Measurements from ENCODE around the gene ELL. TPM values are rescaled to one million over a fixed set of nuclear protein-coding genes. Genes with fewer than 3 reads are reported as not detected.

The ELL gene
- total and polyA plus RNA-seq, 10 donors = 4.5 to 44.8 (median 29.2) TPM

GRCh38 chr19:18538115-18538514 is 16.2 kb upstream of the ELL start:
- 87 to 90% (median 87%) methylated on average over 12 to 22 of the region's 22 CpGs for WGBS, 5 donors
- intact Hi-C loops (cut with DNase I; ENCODE audit: low total_unique reads) = no loop called here
- DNase-seq = no peak
- peaks cover 0 to 86% (median 65%) of the 10 kb centered on the region in 6 donors for H3K36me3 ChIP-seq
- TF ChIP-seq CTCF (IDR thresholded peaks at IDR 0.05 in 8 of 11, conservative IDR thresholded peaks at IDR 0.05 in 3 of 11) = no peak
- TF ChIP-seq POLR2AphosphoS5 (IDR thresholded peaks at IDR 0.05) = peak in 2 of 3 donors; percentile 8 to 61
- H3K9me3 ChIP-seq = no peaks in the 10 kb centered on the region
- no peak overlapping the region for H3K27ac ChIP-seq
- no peaks in the 10 kb centered on the region for H3K27me3 ChIP-seq (replicated peaks in 1 of 7)
- H3K4me1 ChIP-seq = peaks cover 7 to 39% (median 16%) of the 10 kb centered on the region in 6 donors
- H3K4me3 ChIP-seq = no peak overlapping the region

DNA sequence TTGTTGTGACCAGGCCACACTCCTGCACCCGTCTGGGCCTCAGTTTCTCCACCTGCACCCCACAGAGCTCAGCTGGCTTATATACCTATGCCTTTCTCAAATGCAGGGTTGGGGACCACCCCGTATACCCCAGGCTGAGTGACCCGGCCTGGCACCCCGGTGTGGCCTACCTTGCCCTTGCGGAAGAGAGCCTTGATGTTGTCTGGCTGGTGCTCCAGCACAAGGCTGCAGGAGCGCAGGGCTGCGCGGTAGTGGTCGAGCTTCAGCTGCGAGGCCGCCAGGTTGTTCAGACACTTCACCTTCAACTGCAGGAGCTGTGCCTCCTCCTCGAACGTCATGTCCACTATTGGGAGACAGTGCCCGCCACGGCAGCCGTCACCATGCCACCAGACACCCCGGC is 15.6 kb upstream of the ELL start:
- Histone ChIP-seq H3K9me3 (no peaks in the 10 kb centered on the region), H3K4me1 (peaks cover 7 to 36% (median 13%) of the 10 kb centered on the region in 6 donors), H3K27me3 (replicated peaks in 1 of 7) (no peaks in the 10 kb centered on the region), H3K36me3 (peaks cover 0 to 93% (median 72%) of the 10 kb centered on the region in 6 donors), H3K4me3 (no peak overlapping the region), H3K27ac (no peak overlapping the region)
- WGBS, 5 donors = 92 to 97% (median 95%) methylated on average over 11 to 17 of the region's 17 CpGs
- intact Hi-C loops (cut with DNase I; ENCODE audit: low total_unique reads) = no loop called here
- TF ChIP-seq POLR2AphosphoS5 (IDR thresholded peaks at IDR 0.05) (peak in 2 of 3 donors; percentile 24 to 64), CTCF (IDR thresholded peaks at IDR 0.05 in 8 of 11, conservative IDR thresholded peaks at IDR 0.05 in 3 of 11) (no peak)
- DNase-seq = no peak

- intact Hi-C loops (cut with DNase I; ENCODE audit: low total_unique reads) = no loop called here
- 93 to 97% (median 95%) methylated on average over 6 to 10 of the region's 10 CpGs for WGBS, 5 donors
- Histone ChIP-seq H3K4me1 (peaks cover 0 to 26% (median 4%) of the 10 kb centered on the region in 6 donors), H3K27ac (no peak overlapping the region), H3K36me3 (peaks cover 0 to 100% (median 80%) of the 10 kb centered on the region in 6 donors), H3K9me3 (no peaks in the 10 kb centered on the region), H3K27me3 (replicated peaks in 1 of 7) (no peaks in the 10 kb centered on the region), H3K4me3 (no peak overlapping the region)
- TF ChIP-seq POLR2AphosphoS5 (IDR thresholded peaks at IDR 0.05) = no peak
- no peak for TF ChIP-seq POLR2A (IDR thresholded peaks at IDR 0.05)
- TF ChIP-seq CTCF (IDR thresholded peaks at IDR 0.05 in 8 of 11, conservative IDR thresholded peaks at IDR 0.05 in 3 of 11) = no peak
- no peak for DNase-seq
These were observed 14.6 kb upstream of the ELL start for GRCh38 chr19:18536475-18536874.

DNA sequence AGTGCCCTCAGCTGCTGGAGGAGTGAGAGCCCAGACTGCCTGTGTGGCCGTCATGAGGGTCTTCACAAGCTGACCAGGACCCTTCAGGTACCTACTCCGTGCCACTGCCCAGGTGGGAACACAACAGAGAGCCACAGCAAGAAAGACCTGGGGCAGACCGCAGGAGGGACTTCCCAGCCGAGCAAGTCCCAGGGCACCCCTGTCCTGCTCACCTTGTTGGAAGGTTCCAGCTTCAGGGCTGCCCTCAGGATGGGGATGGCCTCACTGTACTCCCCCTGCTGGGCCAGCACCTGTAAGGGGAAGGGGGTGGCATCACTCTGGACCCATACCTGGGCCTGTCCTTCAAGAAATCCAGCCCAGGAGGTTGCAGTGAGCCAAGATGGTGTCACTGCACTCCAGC is 11.2 kb upstream of the ELL start:
- H3K27ac ChIP-seq = no peak overlapping the region
- H3K27me3 ChIP-seq (replicated peaks in 1 of 7) = no peaks in the 10 kb centered on the region
- intact Hi-C loops (cut with DNase I; ENCODE audit: low total_unique reads) = no loop called here
- DNase-seq = no peak
- peaks cover 0 to 87% (median 59%) of the 10 kb centered on the region in 6 donors for H3K36me3 ChIP-seq
- no peaks in the 10 kb centered on the region for H3K9me3 ChIP-seq
- peaks cover 0 to 1% (median 0%) of the 10 kb centered on the region in 6 donors for H3K4me1 ChIP-seq
- no peak overlapping the region for H3K4me3 ChIP-seq
- WGBS, 5 donors = 80 to 98% (median 95%) methylated on average over 1 to 4 of the region's 4 CpGs
- no peak for TF ChIP-seq CTCF (IDR thresholded peaks at IDR 0.05 in 8 of 11, conservative IDR thresholded peaks at IDR 0.05 in 3 of 11)
- no peak for TF ChIP-seq POLR2A (IDR thresholded peaks at IDR 0.05)
- no peak for TF ChIP-seq POLR2AphosphoS5 (IDR thresholded peaks at IDR 0.05)

Measured in spleen (tissue), 11 donors.